WTC11 (cell line): ENCODE results near the gene LRRIQ4.

ENCODE experiments used
- CREB1 ChIP-seq: sonication (generic); formaldehyde crosslinking; IDR thresholded peaks from 2 replicates; pipeline ENCODE4 v1.8.0; 2023; ENCODE audit warnings: mild to moderate bottlenecking, missing genetic modification reagents
- ESRRA ChIP-seq: sonication (generic); formaldehyde crosslinking; IDR thresholded peaks from 2 replicates; pipeline ENCODE4 v1.8.1; 2022; ENCODE audit warnings: mild to moderate bottlenecking, missing genetic modification reagents, borderline replicate concordance
- IRF2 ChIP-seq: sonication (generic); formaldehyde crosslinking; IDR thresholded peaks from 2 replicates; pipeline ENCODE4 v1.8.0; 2022; ENCODE audit warnings: low read depth, missing genetic modification reagents, borderline replicate concordance
- KAT7 ChIP-seq: sonication (generic); formaldehyde crosslinking; IDR thresholded peaks from 2 replicates; pipeline ENCODE4 v1.8.1; 2023; ENCODE audit warnings: missing genetic modification reagents, mild to moderate bottlenecking, borderline replicate concordance
- NR2C2 ChIP-seq: sonication (generic); formaldehyde crosslinking; IDR thresholded peaks from 2 replicates; pipeline ENCODE4 v1.8.0; 2022; ENCODE audit warnings: mild to moderate bottlenecking, missing genetic modification reagents
- TEAD4 ChIP-seq: sonication (generic); formaldehyde crosslinking; IDR thresholded peaks from 2 replicates; pipeline ENCODE4 v1.8.0; 2022; ENCODE audit warnings: mild to moderate bottlenecking, missing genetic modification reagents
- ZNF263 ChIP-seq: sonication (generic); formaldehyde crosslinking; IDR thresholded peaks from 2 replicates; pipeline ENCODE4 v1.8.1; 2022; ENCODE audit warnings: low read depth, mild to moderate bottlenecking, moderate library complexity, missing genetic modification reagents
- TF ChIP-seq, protein P1 (sequence below): fragments of 200-600 bp; IDR thresholded peaks from 2 replicates; pipeline ENCODE4 v1.8.0; 2022; ENCODE audit warnings: antibody characterized with exemption
- TF ChIP-seq, protein P2 (sequence below): sonication (generic); formaldehyde crosslinking; IDR thresholded peaks from 2 replicates; pipeline ENCODE4 v1.8.0; 2022; ENCODE audit warnings: mild to moderate bottlenecking, missing genetic modification reagents
- TF ChIP-seq, protein P3 (sequence below): sonication (generic); formaldehyde crosslinking; IDR thresholded peaks from 2 replicates; pipeline ENCODE4 v1.8.1; 2023; ENCODE audit warnings: mild to moderate bottlenecking, missing genetic modification reagents, moderate library complexity
- TF ChIP-seq, protein P4 (sequence below): sonication (generic); formaldehyde crosslinking; conservative IDR thresholded peaks from 2 replicates; pipeline ENCODE4 v1.8.1; 2022; ENCODE audit warnings: mild to moderate bottlenecking, missing genetic modification reagents
- TF ChIP-seq, protein P5 (sequence below): sonication (generic); formaldehyde crosslinking; IDR thresholded peaks from 2 replicates; pipeline ENCODE4 v1.8.1; 2022; ENCODE audit warnings: low read depth, missing genetic modification reagents, borderline replicate concordance

DNA sequence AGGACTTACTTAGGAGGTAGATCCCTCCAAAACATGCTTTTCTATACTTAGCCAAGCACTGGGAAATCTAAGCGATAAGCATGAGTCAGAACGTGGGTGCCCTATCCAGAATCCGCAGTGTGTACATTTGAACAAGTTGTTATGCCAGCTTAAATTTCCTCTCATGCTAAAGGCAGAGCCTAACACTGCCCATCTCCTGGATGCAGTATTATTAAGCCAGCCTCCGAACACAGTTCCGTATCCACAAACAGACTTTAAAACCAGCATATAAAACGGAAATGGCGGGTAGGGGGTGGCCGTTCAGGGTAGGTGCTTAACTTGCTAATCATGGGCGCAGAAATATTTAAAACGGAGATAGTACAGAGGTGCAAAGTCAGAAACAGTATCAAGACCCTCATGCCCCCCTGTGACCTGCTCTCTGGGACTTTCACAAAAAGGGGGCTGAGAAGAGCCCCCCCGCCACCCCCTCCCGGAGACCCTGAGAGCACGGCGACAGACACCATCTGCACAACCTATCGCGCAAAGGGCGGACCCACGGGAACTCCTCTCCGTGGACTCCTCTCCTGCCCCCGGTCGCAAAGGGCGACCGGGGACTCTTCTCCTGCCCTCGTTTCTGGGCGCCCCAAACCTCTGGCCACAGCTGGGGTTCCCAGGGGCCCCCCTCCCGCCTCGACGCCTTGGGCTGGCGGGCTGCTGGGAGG, 889 bp upstream of the LRRIQ4 start:
- TF ChIP-seq, protein P1, sequence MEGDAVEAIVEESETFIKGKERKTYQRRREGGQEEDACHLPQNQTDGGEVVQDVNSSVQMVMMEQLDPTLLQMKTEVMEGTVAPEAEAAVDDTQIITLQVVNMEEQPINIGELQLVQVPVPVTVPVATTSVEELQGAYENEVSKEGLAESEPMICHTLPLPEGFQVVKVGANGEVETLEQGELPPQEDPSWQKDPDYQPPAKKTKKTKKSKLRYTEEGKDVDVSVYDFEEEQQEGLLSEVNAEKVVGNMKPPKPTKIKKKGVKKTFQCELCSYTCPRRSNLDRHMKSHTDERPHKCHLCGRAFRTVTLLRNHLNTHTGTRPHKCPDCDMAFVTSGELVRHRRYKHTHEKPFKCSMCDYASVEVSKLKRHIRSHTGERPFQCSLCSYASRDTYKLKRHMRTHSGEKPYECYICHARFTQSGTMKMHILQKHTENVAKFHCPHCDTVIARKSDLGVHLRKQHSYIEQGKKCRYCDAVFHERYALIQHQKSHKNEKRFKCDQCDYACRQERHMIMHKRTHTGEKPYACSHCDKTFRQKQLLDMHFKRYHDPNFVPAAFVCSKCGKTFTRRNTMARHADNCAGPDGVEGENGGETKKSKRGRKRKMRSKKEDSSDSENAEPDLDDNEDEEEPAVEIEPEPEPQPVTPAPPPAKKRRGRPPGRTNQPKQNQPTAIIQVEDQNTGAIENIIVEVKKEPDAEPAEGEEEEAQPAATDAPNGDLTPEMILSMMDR: no peak
- TF ChIP-seq, protein P2, sequence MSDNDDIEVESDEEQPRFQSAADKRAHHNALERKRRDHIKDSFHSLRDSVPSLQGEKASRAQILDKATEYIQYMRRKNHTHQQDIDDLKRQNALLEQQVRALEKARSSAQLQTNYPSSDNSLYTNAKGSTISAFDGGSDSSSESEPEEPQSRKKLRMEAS (CRISPR knock-in tag): no peak
- TF ChIP-seq, protein P3, sequence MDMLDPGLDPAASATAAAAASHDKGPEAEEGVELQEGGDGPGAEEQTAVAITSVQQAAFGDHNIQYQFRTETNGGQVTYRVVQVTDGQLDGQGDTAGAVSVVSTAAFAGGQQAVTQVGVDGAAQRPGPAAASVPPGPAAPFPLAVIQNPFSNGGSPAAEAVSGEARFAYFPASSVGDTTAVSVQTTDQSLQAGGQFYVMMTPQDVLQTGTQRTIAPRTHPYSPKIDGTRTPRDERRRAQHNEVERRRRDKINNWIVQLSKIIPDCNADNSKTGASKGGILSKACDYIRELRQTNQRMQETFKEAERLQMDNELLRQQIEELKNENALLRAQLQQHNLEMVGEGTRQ: no peak
- TF ChIP-seq NR2C2 (no peak), CREB1 (no peak), IRF2 (CRISPR knock-in tag) (no peak), TEAD4 (CRISPR knock-in tag) (no peak), ESRRA (CRISPR knock-in tag) (no peak), ZNF263 (no peak), KAT7 (CRISPR knock-in tag) (no peak)
- TF ChIP-seq, protein P4, sequence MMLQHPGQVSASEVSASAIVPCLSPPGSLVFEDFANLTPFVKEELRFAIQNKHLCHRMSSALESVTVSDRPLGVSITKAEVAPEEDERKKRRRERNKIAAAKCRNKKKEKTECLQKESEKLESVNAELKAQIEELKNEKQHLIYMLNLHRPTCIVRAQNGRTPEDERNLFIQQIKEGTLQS (CRISPR knock-in tag): no peak
- TF ChIP-seq, protein P5, sequence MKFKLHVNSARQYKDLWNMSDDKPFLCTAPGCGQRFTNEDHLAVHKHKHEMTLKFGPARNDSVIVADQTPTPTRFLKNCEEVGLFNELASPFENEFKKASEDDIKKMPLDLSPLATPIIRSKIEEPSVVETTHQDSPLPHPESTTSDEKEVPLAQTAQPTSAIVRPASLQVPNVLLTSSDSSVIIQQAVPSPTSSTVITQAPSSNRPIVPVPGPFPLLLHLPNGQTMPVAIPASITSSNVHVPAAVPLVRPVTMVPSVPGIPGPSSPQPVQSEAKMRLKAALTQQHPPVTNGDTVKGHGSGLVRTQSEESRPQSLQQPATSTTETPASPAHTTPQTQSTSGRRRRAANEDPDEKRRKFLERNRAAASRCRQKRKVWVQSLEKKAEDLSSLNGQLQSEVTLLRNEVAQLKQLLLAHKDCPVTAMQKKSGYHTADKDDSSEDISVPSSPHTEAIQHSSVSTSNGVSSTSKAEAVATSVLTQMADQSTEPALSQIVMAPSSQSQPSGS (CRISPR knock-in tag): no peak
